Right lobe of liver (tissue), 6 donors: Measurements from ENCODE around the gene COL23A1. TPM values are rescaled to one million over a fixed set of nuclear protein-coding genes. Genes with fewer than 3 reads are reported as not detected.

Source experiments
- ATAC-seq, 4 donors: fragments of 200-7000 bp; cut with Tn5 transposase; one replicate each; pipeline ENCODE4 v1.9.1; 2020; ENCODE audit warnings: mild to moderate bottlenecking in 4 of 4, moderate library complexity in 4 of 4
- DNase-seq, 3 donors: peaks; one replicate each; pipeline ENCODE4 v3.0.0-alpha.2; 2020
- H3K27ac ChIP-seq, 3 donors: fragments of 200-600 bp; one replicate each; pipeline ENCODE4 v1.8.0; 2022
- H3K27me3 ChIP-seq, 2 donors: fragments of 200-600 bp; one replicate each; pipeline ENCODE4 v1.8.0; 2022
- H3K36me3 ChIP-seq, 4 donors: fragments of 200-600 bp; sonication (generic) in 1 of 4; one replicate each; pipeline versions ENCODE4 v1.5.1 to v1.8.0; 2017 to 2022; ENCODE audit warnings: control low read depth in 1 of 4
- H3K4me1 ChIP-seq, 4 donors: fragments of 200-600 bp; sonication (generic) in 1 of 4; one replicate each; pipeline versions ENCODE4 v1.5.1 to v1.8.0; 2017 to 2022; ENCODE audit warnings: control low read depth in 1 of 4
- H3K4me3 ChIP-seq, 3 donors: fragments of 200-600 bp; one replicate each; pipeline ENCODE4 v1.8.0; 2022
- H3K9me3 ChIP-seq, 4 donors: fragments of 200-600 bp; sonication (generic) in 1 of 4; one replicate each; pipeline versions ENCODE4 v1.5.1 to v1.8.0; 2017 to 2022; ENCODE audit warnings: control low read depth in 1 of 4
- CTCF ChIP-seq, 4 donors: fragments of 200-600 bp in 3 of 4; fragments of 450-650 bp in 1 of 4; IDR thresholded peaks; one replicate each; pipeline versions ENCODE4 v1.5.1 to v1.8.0; 2016 to 2022; ENCODE audit warnings: antibody characterized with exemption in 4 of 4, mild to moderate bottlenecking in 2 of 4
- POLR2A ChIP-seq: fragments of 450-650 bp; IDR thresholded peaks from one replicate; pipeline ENCODE4 v1.6.1; 2017; ENCODE audit warnings: antibody characterized with exemption, mild to moderate bottlenecking
- WGBS: methylation state at CpG from one replicate; pipeline ENCODE4 v1.1.6; 2018; ENCODE audit warnings: low coverage, low lambda C conversion rate; ENCODE audit not compliant: insufficient coverage; ENCODE audit errors: missing lambda C conversion rate; 5-methylcytosine and 5-hydroxymethylcytosine counted together
- intact Hi-C, 2 donors: fragments of 100-400 bp; cut with DNase I; formaldehyde crosslinking; loops; one replicate each; pipeline versions ENCODE4 v1.11.2 to v1.14.1; 2022
- total RNA-seq, 6 experiments: library from RNA; depleted of rRNA in 2 of 6; stranded (reverse); fragments of >200 nt in 2 of 6; fragmentation: NEBNext Ultra II Directional in 3 of 6; extraction: Animal tissue kit (Norgen Biotek cat#: 25700) in 3 of 6; gene quantifications; one replicate each; pipeline versions ENCODE4 v1.1.0 to v1.2.4, GENCODE V29; 2016 to 2023
- donor health status: DM: no; HTN: yes; CAD: no.
- donor health status: DM: no; HTN: no; CAD: no.
- donor health status: DM: no; HTN: no; CAD: no.
- donor health status: DM: no; HTN: yes; CAD: no.
- donor health status: DM: no; HTN: yes; CAD: no.

The COL23A1 gene
- total RNA-seq, 6 experiments from 2014 or later, result 0.25 to 1.2 (median 0.50) TPM

DNA sequence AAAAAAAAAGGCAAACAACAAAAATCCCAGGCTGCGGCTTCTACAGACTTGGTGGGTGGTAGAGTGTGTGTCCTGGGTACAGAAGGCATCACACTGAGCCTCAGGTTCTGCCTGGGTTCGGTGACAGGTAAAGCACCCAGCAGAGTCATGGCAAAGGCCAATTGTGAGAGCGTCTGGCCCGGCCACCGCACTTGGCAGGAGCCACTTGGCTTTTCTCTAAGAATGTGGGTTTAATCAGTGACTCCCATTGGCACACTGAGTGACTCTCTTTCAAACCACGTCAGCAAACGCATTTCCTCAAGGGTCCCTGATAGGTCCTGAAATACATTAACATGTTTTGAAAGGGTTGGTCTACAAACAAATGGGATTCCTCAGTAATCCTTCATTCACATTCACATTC is 17.0 kb downstream of the COL23A1 start:
- no peaks in the 10 kb centered on the region for H3K27me3 ChIP-seq
- no peaks in the 10 kb centered on the region for H3K9me3 ChIP-seq
- WGBS, result 64% methylated on average over 2 of the region's 7 CpGs
- ATAC-seq, result no peak
- no peak overlapping the region for H3K4me3 ChIP-seq
- no peak overlapping the region for H3K27ac ChIP-seq
- H3K36me3 ChIP-seq, result no peaks in the 10 kb centered on the region
- no peak for DNase-seq
- TF ChIP-seq POLR2A, result no peak
- TF ChIP-seq CTCF (IDR thresholded peaks at IDR 0.05), result no peak
- intact Hi-C loops, result no loop called here
- no peaks in the 10 kb centered on the region for H3K4me1 ChIP-seq

GRCh38 chr5:178572617-178573016 is 17.6 kb downstream of the COL23A1 start:
- H3K27ac ChIP-seq, result no peak overlapping the region
- intact Hi-C loops, result no loop called here
- no peaks in the 10 kb centered on the region for H3K36me3 ChIP-seq
- no peaks in the 10 kb centered on the region for H3K9me3 ChIP-seq
- TF ChIP-seq POLR2A (no peak), CTCF (IDR thresholded peaks at IDR 0.05) (no peak)
- DNase-seq (no peak), ATAC-seq (no peak)
- H3K27me3 ChIP-seq, result no peaks in the 10 kb centered on the region
- H3K4me1 ChIP-seq, result no peaks in the 10 kb centered on the region
- H3K4me3 ChIP-seq, result no peak overlapping the region
- 59% methylated on average over 4 of the region's 4 CpGs for WGBS

DNA sequence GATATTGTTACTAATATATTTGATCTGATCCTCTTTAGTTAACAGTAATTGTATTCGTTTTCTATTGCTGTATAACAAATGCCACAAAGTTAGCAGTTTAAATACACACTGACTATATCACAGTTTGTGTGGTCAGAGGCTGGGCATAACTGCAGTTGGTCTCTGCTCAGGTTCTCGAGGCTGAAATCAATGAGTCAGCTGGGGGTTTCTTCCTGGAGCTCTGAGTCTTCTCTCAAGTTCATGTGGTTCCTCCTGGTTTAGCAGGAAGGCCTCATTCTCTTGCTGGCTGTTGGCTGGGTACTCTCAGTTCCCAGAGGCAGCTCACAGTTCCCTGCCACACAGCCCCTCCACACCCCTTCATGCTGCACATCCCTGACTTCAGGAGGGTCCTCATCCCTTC is 20.7 kb downstream of the COL23A1 start:
- no peak for DNase-seq
- intact Hi-C loops, result no loop called here
- H3K36me3 ChIP-seq, result no peaks in the 10 kb centered on the region

GRCh38 chr5:178564811-178565550 is 25.2 kb downstream of the COL23A1 start:
- H3K27me3 ChIP-seq, result no peaks in the 10 kb centered on the region
- TF ChIP-seq POLR2A (no peak), CTCF (IDR thresholded peaks at IDR 0.05) (no peak)
- intact Hi-C loops, result no loop called here
- no peaks in the 10 kb centered on the region for H3K4me1 ChIP-seq
- H3K9me3 ChIP-seq, result no peaks in the 10 kb centered on the region
- WGBS, result 23% methylated on average over 7 of the region's 12 CpGs
- H3K36me3 ChIP-seq, result no peaks in the 10 kb centered on the region
- no peak overlapping the region for H3K4me3 ChIP-seq
- DNase-seq (no peak), ATAC-seq (no peak)
- no peak overlapping the region for H3K27ac ChIP-seq

More for the DNA sequence above, 20.7 kb downstream of the COL23A1 start:
- Histone ChIP-seq H3K4me3 (no peak overlapping the region), H3K27me3 (no peaks in the 10 kb centered on the region), H3K4me1 (no peaks in the 10 kb centered on the region), H3K27ac (no peak overlapping the region), H3K9me3 (no peaks in the 10 kb centered on the region)
- ATAC-seq, result no peak
- 19% methylated on average over 2 of the region's 2 CpGs for WGBS
- TF ChIP-seq CTCF (IDR thresholded peaks at IDR 0.05) (no peak), POLR2A (no peak)
